ENCODE results near the gene TBCD.

GRCh38 chr17:82709676-82710498, 42.0 kb upstream of the TBCD start:
- no peak for TF ChIP-seq CTCF (IDR thresholded peaks at IDR 0.05)
- no peak for TF ChIP-seq POLR2A (IDR thresholded peaks at IDR 0.05)
- no peak for TF ChIP-seq POLR2AphosphoS5 (IDR thresholded peaks at IDR 0.05)
